ENCODE results near the gene RTL1.

RTL1 gene

GRCh38 chr14:100882026-100882967, 21.2 kb downstream of the RTL1 start:
- no peak for DNase-seq (ENCODE audit: low read depth in 3 of 3, low spot score in 1 of 3)

GRCh38 chr14:100881211-100882025, 22.1 kb downstream of the RTL1 start:
- no peak for DNase-seq (ENCODE audit: low read depth in 3 of 3, low spot score in 1 of 3)

GRCh38 chr14:100880271-100881101, 23.0 kb downstream of the RTL1 start:
- no peak for DNase-seq (ENCODE audit: low read depth in 3 of 3, low spot score in 1 of 3)

- no peak for DNase-seq (ENCODE audit: low read depth in 3 of 3, low spot score in 1 of 3)
Observed at GRCh38 chr14:100879782-100880181, 23.7 kb downstream of the RTL1 start.

- DNase-seq (ENCODE audit: low read depth in 3 of 3, low spot score in 1 of 3), result no peak
Observed at GRCh38 chr14:100879194-100879593, 24.3 kb downstream of the RTL1 start.

GRCh38 chr14:100878271-100879146, 25.0 kb downstream of the RTL1 start:
- DNase-seq (ENCODE audit: low read depth in 3 of 3, low spot score in 1 of 3), result no peak

GRCh38 chr14:100875861-100876590, 27.5 kb downstream of the RTL1 start:
- DNase-seq (ENCODE audit: low read depth in 3 of 3, low spot score in 1 of 3), result no peak

- DNase-seq (ENCODE audit: low read depth in 3 of 3, low spot score in 1 of 3), result no peak
Observed at GRCh38 chr14:100875126-100875525, 28.4 kb downstream of the RTL1 start.

- DNase-seq (ENCODE audit: low read depth in 3 of 3, low spot score in 1 of 3), result no peak
Observed at GRCh38 chr14:100874411-100875091, 29.0 kb downstream of the RTL1 start.

- DNase-seq (ENCODE audit: low read depth in 3 of 3, low spot score in 1 of 3), result no peak
Observed at GRCh38 chr14:100874051-100874410, 29.5 kb downstream of the RTL1 start.

- no peak for DNase-seq (ENCODE audit: low read depth in 3 of 3, low spot score in 1 of 3)
Observed at GRCh38 chr14:100873096-100873482, 30.4 kb downstream of the RTL1 start.

GRCh38 chr14:100872259-100873095, 31.0 kb downstream of the RTL1 start:
- no peak for DNase-seq (ENCODE audit: low read depth in 3 of 3, low spot score in 1 of 3)

GRCh38 chr14:100871234-100872186, 32.0 kb downstream of the RTL1 start:
- no peak for DNase-seq (ENCODE audit: low read depth in 3 of 3, low spot score in 1 of 3)

- DNase-seq (ENCODE audit: low read depth in 3 of 3, low spot score in 1 of 3), result no peak
Observed at GRCh38 chr14:100868621-100869370, 34.7 kb downstream of the RTL1 start.

- DNase-seq (ENCODE audit: low read depth in 3 of 3, low spot score in 1 of 3), result no peak
Observed at GRCh38 chr14:100867631-100868315, 35.7 kb downstream of the RTL1 start.

Data from stimulated activated CD4-positive, alpha-beta T cell treated with anti-CD3 and anti-CD28 coated beads, TNF-alpha, amount 100 ng/mL, for 1 hour (primary cell).